GM18517 (cell line): Measurements from ENCODE around the gene CEBPA.

Experiments used
- ATAC-seq: cut with Tn5 transposase; IDR thresholded peaks from one replicate; pipeline ENCODE4 v1.9.1; 2021; ENCODE audit warnings: mild to moderate bottlenecking, moderate library complexity; ENCODE audit not compliant: unreplicated experiment

Gene CEBPA

DNA sequence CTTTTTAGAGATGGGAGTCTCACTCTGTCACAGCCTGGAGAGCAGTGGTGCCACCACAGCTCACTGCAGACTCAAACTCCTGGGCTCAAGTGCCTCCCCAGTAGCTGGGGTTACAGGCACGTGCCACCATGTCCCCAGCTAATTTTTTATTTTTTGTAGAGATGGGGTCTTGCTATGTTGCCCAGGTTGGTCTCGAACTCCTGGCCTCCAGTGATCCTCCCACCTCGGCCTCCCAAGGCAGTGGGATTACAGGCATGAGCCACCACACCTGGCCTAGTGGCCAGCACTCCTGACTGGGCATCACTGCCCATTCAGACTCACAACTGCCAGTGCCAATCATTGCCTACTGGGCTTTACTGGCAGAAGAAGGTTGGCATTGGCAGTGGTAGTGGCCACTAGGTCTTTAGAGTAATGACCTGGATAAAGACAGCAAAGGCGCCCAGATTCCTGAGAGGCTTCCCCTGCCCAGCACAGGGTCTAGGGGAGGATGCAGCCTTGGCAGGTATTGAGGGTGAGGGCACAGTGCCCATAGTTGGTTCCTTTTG, 49.8 kb downstream of the CEBPA start:
- no peak for ATAC-seq

DNA sequence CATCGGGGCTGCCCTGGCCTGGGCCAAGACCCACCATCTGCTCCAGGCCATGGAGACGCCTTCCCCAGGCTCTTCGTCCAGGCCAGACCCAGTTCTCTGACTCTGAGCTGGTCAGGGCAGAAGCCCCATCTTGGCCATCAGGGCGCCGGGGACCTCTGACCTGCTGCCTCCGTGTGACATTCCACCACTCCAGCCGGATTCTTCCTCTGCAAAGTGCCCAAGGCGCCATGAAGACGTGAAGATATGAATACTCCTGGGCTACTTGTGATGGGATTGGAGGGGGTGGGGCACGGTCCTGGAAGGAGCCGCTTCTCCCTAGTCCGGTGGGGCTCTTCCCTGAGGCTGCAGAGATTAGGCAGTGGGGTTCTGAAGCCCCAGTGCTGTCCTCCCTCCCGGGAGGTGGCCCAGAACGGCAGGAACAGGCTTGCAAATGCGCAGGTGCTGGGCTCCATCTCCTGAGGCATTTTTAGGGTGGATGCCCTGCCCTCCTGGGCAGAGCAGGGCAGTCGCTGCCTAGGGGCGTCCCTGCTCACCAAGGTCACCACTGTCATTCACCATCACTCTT, 50.7 kb downstream of the CEBPA start:
- ATAC-seq: no peak

DNA sequence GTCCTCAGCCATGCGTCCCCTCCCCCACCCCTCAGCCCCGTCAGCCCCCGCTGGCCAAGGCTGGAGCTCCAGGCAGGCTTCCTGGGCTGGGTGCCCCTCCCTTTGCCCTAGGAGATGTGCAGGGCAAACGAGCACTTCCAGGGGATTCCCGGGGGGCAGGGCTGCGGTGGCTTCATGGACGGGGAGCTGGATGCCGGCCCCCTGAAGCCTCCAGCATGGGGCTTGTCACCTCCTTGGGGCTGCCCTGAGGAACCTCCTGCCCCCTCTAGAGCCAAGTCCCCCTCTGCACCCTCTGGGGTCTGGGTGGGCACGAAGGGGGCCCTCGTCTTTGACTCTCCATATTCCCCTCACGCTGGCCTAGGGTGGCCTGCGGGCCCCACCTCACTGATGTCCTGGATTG, 51.3 kb downstream of the CEBPA start:
- no peak for ATAC-seq

DNA sequence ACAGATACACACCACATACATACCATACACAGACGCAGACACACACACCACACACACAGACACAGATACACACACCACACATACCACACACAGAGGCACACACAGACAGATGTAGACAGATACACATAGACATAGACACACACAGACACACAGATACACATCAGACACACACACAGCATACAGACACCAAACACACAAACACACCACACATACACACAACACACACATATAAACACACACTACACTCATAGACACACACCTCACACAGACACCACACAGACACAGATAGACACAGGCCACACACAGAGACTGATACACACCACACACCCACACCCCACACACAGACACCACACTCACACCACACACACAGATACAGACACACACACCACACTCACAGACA, 51.8 kb downstream of the CEBPA start:
- no peak for ATAC-seq
